ENCODE results near the gene SKAP2.

GRCh38 chr7:26900251-26900650 is 35.9 kb upstream of the SKAP2 start:
- TF ChIP-seq TAF1 (IDR thresholded peaks at IDR 0.05; ENCODE audit: low read depth), result no peak
- no peak for TF ChIP-seq REST (IDR thresholded peaks at IDR 0.05; ENCODE audit: borderline replicate concordance)
- TF ChIP-seq CTCF (IDR thresholded peaks at IDR 0.05; ENCODE audit: poor library complexity, severe bottlenecking), result no peak
- TF ChIP-seq POLR2AphosphoS5 (IDR thresholded peaks at IDR 0.05), result no peak
- no peak for TF ChIP-seq SMC3 (conservative IDR thresholded peaks at IDR 0.05; ENCODE audit: poor library complexity)
- TF ChIP-seq EZH2 (IDR thresholded peaks at IDR 0.05; ENCODE audit: borderline replicate concordance, insufficient read depth, low read length, poor library complexity, severe bottlenecking), result no peak
- no peak for TF ChIP-seq RAD21 (conservative IDR thresholded peaks at IDR 0.05)
- no peak for TF ChIP-seq EP300 (conservative IDR thresholded peaks at IDR 0.05; ENCODE audit: poor library complexity, severe bottlenecking)
- no peak for TF ChIP-seq MXI1 (conservative IDR thresholded peaks at IDR 0.05; ENCODE audit: poor library complexity, severe bottlenecking)
